ENCODE results near the gene SSR4. TPM values are rescaled to one million over a fixed set of nuclear protein-coding genes. Genes with fewer than 3 reads are reported as not detected.

Gene SSR4
- total and polyA plus RNA-seq, 2 experiments from 2014 or later, result 124 to 374 TPM

GRCh38 chrX:153774576-153775292, 19.7 kb upstream of the SSR4 start:
- H3K27me3 ChIP-seq, result no peaks in the 10 kb centered on the region
- TF ChIP-seq CTCF (IDR thresholded peaks at IDR 0.05; ENCODE audit: low read depth, low read length), result no peak
- H3K9me3 ChIP-seq (ENCODE audit: low read depth), result no peaks in the 10 kb centered on the region
- H3K4me3 ChIP-seq, result no peak overlapping the region
- no peak for DNase-seq (ENCODE audit: low read depth in 1 of 2, low spot score in 1 of 2)
- H3K36me3 ChIP-seq, result no peaks in the 10 kb centered on the region
- no peak overlapping the region for H3K27ac ChIP-seq
- H3K4me1 ChIP-seq (ENCODE audit: low read depth), result no peaks in the 10 kb centered on the region

GRCh38 chrX:153775293-153776119, 19.0 kb upstream of the SSR4 start:
- no peaks in the 10 kb centered on the region for H3K36me3 ChIP-seq
- no peak overlapping the region for H3K4me3 ChIP-seq
- H3K27me3 ChIP-seq, result no peaks in the 10 kb centered on the region
- H3K9me3 ChIP-seq (ENCODE audit: low read depth), result no peaks in the 10 kb centered on the region
- no peak for TF ChIP-seq CTCF (IDR thresholded peaks at IDR 0.05; ENCODE audit: low read depth, low read length)
- no peak for DNase-seq (ENCODE audit: low read depth in 1 of 2, low spot score in 1 of 2)
- H3K4me1 ChIP-seq (ENCODE audit: low read depth), result no peaks in the 10 kb centered on the region
- no peak overlapping the region for H3K27ac ChIP-seq

- no peaks in the 10 kb centered on the region for H3K9me3 ChIP-seq (ENCODE audit: low read depth)
- no peak overlapping the region for H3K4me3 ChIP-seq
- H3K36me3 ChIP-seq, result no peaks in the 10 kb centered on the region
- H3K27ac ChIP-seq, result no peak overlapping the region
- H3K4me1 ChIP-seq (ENCODE audit: low read depth), result no peaks in the 10 kb centered on the region
- TF ChIP-seq CTCF (IDR thresholded peaks at IDR 0.05; ENCODE audit: low read depth, low read length), result no peak
- no peak for DNase-seq (ENCODE audit: low read depth in 1 of 2, low spot score in 1 of 2)
- no peaks in the 10 kb centered on the region for H3K27me3 ChIP-seq
Measured at GRCh38 chrX:153776120-153776599, 18.3 kb upstream of the SSR4 start.

- no peak for TF ChIP-seq CTCF (IDR thresholded peaks at IDR 0.05; ENCODE audit: low read depth, low read length)
- no peak for DNase-seq (ENCODE audit: low read depth in 1 of 2, low spot score in 1 of 2)
Measured at GRCh38 chrX:153776611-153777045, 17.8 kb upstream of the SSR4 start.

GRCh38 chrX:153777261-153778090, 17.0 kb upstream of the SSR4 start:
- H3K9me3 ChIP-seq (ENCODE audit: low read depth), result no peaks in the 10 kb centered on the region
- no peak overlapping the region for H3K4me3 ChIP-seq
- no peaks in the 10 kb centered on the region for H3K36me3 ChIP-seq
- TF ChIP-seq CTCF (IDR thresholded peaks at IDR 0.05; ENCODE audit: low read depth, low read length), result no peak
- H3K27ac ChIP-seq, result no peak overlapping the region
- H3K27me3 ChIP-seq, result no peaks in the 10 kb centered on the region
- no peaks in the 10 kb centered on the region for H3K4me1 ChIP-seq (ENCODE audit: low read depth)
- DNase-seq (ENCODE audit: low read depth in 1 of 2, low spot score in 1 of 2), result no peak

More at GRCh38 chrX:153776611-153777045, 17.8 kb upstream of the SSR4 start:
- H3K27me3 ChIP-seq, result no peaks in the 10 kb centered on the region
- no peak overlapping the region for H3K4me3 ChIP-seq
- no peaks in the 10 kb centered on the region for H3K36me3 ChIP-seq
- no peaks in the 10 kb centered on the region for H3K4me1 ChIP-seq (ENCODE audit: low read depth)
- H3K27ac ChIP-seq, result no peak overlapping the region
- H3K9me3 ChIP-seq (ENCODE audit: low read depth), result no peaks in the 10 kb centered on the region

All from cardiac muscle cell (in vitro differentiated cells and primary cell).